Measurements from ENCODE around the gene ANKRD11. TPM values are rescaled to one million over a fixed set of nuclear protein-coding genes. Genes with fewer than 3 reads are reported as not detected.

ANKRD11 gene
- polyA plus RNA-seq, 1 donor (not counting 4 experiments of a cell fraction or from before 2014, with no cell fraction given): 30.1 TPM

GRCh38 chr16:89439659-89440058, 50.7 kb downstream of the ANKRD11 start:
- H3K4me1 ChIP-seq (ENCODE audit: control insufficient read depth, extremely low read depth, insufficient read depth, low read length): peaks cover 31% of the 10 kb centered on the region
- H3K79me2 ChIP-seq (ENCODE audit: control insufficient read depth, insufficient read depth, low read length): peaks cover 94% of the 10 kb centered on the region
- FAIRE-seq (no peak), DNase-seq (ENCODE audit: low read depth, low spot score) (no peak)
- peaks cover 4 to 23% of the 10 kb centered on the region in 2 experiments for H3K36me3 ChIP-seq (ENCODE audit: control insufficient read depth in 2 of 2, extremely low read depth in 1 of 2, insufficient read depth in 2 of 2, low read length in 2 of 2)
- no peaks in the 10 kb centered on the region for H3K27me3 ChIP-seq (ENCODE audit: control insufficient read depth, extremely low read depth, insufficient read depth, low read length)
- no peak overlapping the region for H3K27ac ChIP-seq (ENCODE audit: control insufficient read depth, insufficient read depth, low read length)
- no peak overlapping the region for H3K4me2 ChIP-seq (ENCODE audit: control insufficient read depth, extremely low read depth, insufficient read depth, low read depth, low read length)
- peaks cover 69% of the 10 kb centered on the region for H4K20me1 ChIP-seq (ENCODE audit: control insufficient read depth, extremely low read depth, insufficient read depth, low read length)
- no peak overlapping the region for H3K4me3 ChIP-seq (ENCODE audit: control insufficient read depth in 2 of 3, extremely low read depth in 1 of 3, insufficient read depth in 2 of 3, low read depth in 1 of 3, low read length in 3 of 3)
- TF ChIP-seq CTCF (optimal IDR thresholded peaks at IDR 0.05 in 1 of 3, IDR thresholded peaks at IDR 0.05 in 1 of 3, conservative IDR thresholded peaks at IDR 0.05 in 1 of 3; ENCODE audit: extremely low read depth in 1 of 3, insufficient read depth in 2 of 3, low read length in 3 of 3): no peak
- TF ChIP-seq EZH2 (IDR thresholded peaks at IDR 0.05; ENCODE audit: low read length): no peak
- H3K9me1 ChIP-seq (ENCODE audit: control insufficient read depth, extremely low read depth, insufficient read depth, low read length): peaks cover 5% of the 10 kb centered on the region
- no peaks in the 10 kb centered on the region for H3K9me3 ChIP-seq (ENCODE audit: control insufficient read depth, low read depth, low read length)
- no peak overlapping the region for H3K9ac ChIP-seq (ENCODE audit: control insufficient read depth, extremely low read depth, insufficient read depth, low read length)
- no peak overlapping the region for H2AFZ ChIP-seq (ENCODE audit: control insufficient read depth, low read length)
- dilution Hi-C loops (cut with MboI; ENCODE audit: extremely low pct_ligation_motif_present, low sequenced_read_pairs): no loop called here

- no peaks in the 10 kb centered on the region for H3K9me3 ChIP-seq (ENCODE audit: control insufficient read depth, low read depth, low read length)
- TF ChIP-seq CTCF (optimal IDR thresholded peaks at IDR 0.05 in 1 of 3, IDR thresholded peaks at IDR 0.05 in 1 of 3, conservative IDR thresholded peaks at IDR 0.05 in 1 of 3; ENCODE audit: extremely low read depth in 1 of 3, insufficient read depth in 2 of 3, low read length in 3 of 3) (no peak), EZH2 (IDR thresholded peaks at IDR 0.05; ENCODE audit: low read length) (no peak)
- no peak for DNase-seq (ENCODE audit: low read depth, low spot score)
- H3K4me2 ChIP-seq (ENCODE audit: control insufficient read depth, extremely low read depth, insufficient read depth, low read depth, low read length): no peak overlapping the region
- no peaks in the 10 kb centered on the region for H3K27me3 ChIP-seq (ENCODE audit: control insufficient read depth, extremely low read depth, insufficient read depth, low read length)
- H3K9me1 ChIP-seq (ENCODE audit: control insufficient read depth, extremely low read depth, insufficient read depth, low read length): peaks cover 10% of the 10 kb centered on the region
- H4K20me1 ChIP-seq (ENCODE audit: control insufficient read depth, extremely low read depth, insufficient read depth, low read length): peaks cover 70% of the 10 kb centered on the region
- no peak overlapping the region for H2AFZ ChIP-seq (ENCODE audit: control insufficient read depth, low read length)
- H3K9ac ChIP-seq (ENCODE audit: control insufficient read depth, extremely low read depth, insufficient read depth, low read length): no peak overlapping the region
- no peak overlapping the region for H3K4me3 ChIP-seq (ENCODE audit: control insufficient read depth in 2 of 3, extremely low read depth in 1 of 3, insufficient read depth in 2 of 3, low read depth in 1 of 3, low read length in 3 of 3)
- no peak for FAIRE-seq
- dilution Hi-C loops (cut with MboI; ENCODE audit: extremely low pct_ligation_motif_present, low sequenced_read_pairs): no loop called here
- H3K27ac ChIP-seq (ENCODE audit: control insufficient read depth, insufficient read depth, low read length): no peak overlapping the region
- peaks cover 15% of the 10 kb centered on the region for H3K4me1 ChIP-seq (ENCODE audit: control insufficient read depth, extremely low read depth, insufficient read depth, low read length)
- H3K36me3 ChIP-seq (ENCODE audit: control insufficient read depth in 2 of 2, extremely low read depth in 1 of 2, insufficient read depth in 2 of 2, low read length in 2 of 2): peaks cover 4 to 24% of the 10 kb centered on the region in 2 experiments
- H3K79me2 ChIP-seq (ENCODE audit: control insufficient read depth, insufficient read depth, low read length): peaks cover 99% of the 10 kb centered on the region
These were observed 52.4 kb downstream of the ANKRD11 start for GRCh38 chr16:89437991-89438390.
